ENCODE data around the gene TGFBR3L. TPM values are rescaled to one million over a fixed set of nuclear protein-coding genes. Genes with fewer than 3 reads are reported as not detected.

TGFBR3L gene
- polyA plus RNA-seq, 1 donor (not counting 4 experiments of a cell fraction or from before 2014, with no cell fraction given) = 0.28 TPM

DNA sequence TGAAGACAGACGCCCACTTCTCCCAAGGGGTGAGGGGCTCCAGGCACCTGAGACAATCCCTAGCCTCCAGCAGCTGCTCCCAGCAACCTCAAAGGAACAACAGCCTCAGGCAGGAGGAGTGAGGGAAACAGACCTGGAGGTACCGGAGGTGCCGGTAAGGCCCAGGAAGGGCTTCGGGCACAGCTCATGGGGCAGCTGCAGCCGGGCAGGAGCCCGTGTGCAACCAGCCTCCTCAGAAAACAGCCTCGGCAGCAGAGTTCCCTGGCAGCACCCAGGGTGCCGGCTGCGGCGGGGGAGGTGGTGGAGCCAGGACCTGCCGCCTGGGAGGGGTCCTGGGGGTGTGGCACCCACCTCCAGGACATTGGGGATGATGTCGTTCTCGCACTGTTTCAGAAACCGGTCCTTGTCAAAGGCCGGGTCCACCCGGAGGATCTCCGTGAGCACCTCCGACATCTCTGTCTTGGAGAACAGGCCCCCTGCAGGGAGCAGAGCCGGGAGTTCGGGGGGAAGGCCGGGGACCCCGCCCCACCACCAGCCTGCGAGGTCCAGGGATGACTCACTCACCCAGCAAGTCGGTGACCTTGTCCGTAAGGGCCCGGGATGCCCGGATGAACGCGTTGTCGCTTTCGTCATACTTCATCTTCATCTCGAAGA is 17.8 kb downstream of the TGFBR3L start:
- Histone ChIP-seq H3K79me2 (ENCODE audit: control insufficient read depth, insufficient read depth, low read length) (peaks cover 2% of the 10 kb centered on the region), H3K4me2 (ENCODE audit: control insufficient read depth, extremely low read depth, insufficient read depth, low read depth, low read length) (no peak overlapping the region), H3K9me3 (ENCODE audit: control insufficient read depth, low read depth, low read length) (no peaks in the 10 kb centered on the region), H3K9me1 (ENCODE audit: control insufficient read depth, extremely low read depth, insufficient read depth, low read length) (peaks cover 3% of the 10 kb centered on the region), H3K27ac (ENCODE audit: control insufficient read depth, insufficient read depth, low read length) (no peak overlapping the region), H3K9ac (ENCODE audit: control insufficient read depth, extremely low read depth, insufficient read depth, low read length) (no peak overlapping the region), H3K27me3 (ENCODE audit: control insufficient read depth, extremely low read depth, insufficient read depth, low read length) (no peaks in the 10 kb centered on the region), H3K4me3 (ENCODE audit: control insufficient read depth in 2 of 3, extremely low read depth in 1 of 3, insufficient read depth in 2 of 3, low read depth in 1 of 3, low read length in 3 of 3) (no peak overlapping the region), H2AFZ (ENCODE audit: control insufficient read depth, low read length) (no peak overlapping the region), H4K20me1 (ENCODE audit: control insufficient read depth, extremely low read depth, insufficient read depth, low read length) (no peaks in the 10 kb centered on the region), H3K4me1 (ENCODE audit: control insufficient read depth, extremely low read depth, insufficient read depth, low read length) (peaks cover 27% of the 10 kb centered on the region), H3K36me3 (ENCODE audit: control insufficient read depth in 2 of 2, extremely low read depth in 1 of 2, insufficient read depth in 2 of 2, low read length in 2 of 2) (peaks cover 33 to 39% of the 10 kb centered on the region in 2 experiments)
- TF ChIP-seq EZH2 (IDR thresholded peaks at IDR 0.05; ENCODE audit: low read length) = no peak
- TF ChIP-seq, protein P1, sequence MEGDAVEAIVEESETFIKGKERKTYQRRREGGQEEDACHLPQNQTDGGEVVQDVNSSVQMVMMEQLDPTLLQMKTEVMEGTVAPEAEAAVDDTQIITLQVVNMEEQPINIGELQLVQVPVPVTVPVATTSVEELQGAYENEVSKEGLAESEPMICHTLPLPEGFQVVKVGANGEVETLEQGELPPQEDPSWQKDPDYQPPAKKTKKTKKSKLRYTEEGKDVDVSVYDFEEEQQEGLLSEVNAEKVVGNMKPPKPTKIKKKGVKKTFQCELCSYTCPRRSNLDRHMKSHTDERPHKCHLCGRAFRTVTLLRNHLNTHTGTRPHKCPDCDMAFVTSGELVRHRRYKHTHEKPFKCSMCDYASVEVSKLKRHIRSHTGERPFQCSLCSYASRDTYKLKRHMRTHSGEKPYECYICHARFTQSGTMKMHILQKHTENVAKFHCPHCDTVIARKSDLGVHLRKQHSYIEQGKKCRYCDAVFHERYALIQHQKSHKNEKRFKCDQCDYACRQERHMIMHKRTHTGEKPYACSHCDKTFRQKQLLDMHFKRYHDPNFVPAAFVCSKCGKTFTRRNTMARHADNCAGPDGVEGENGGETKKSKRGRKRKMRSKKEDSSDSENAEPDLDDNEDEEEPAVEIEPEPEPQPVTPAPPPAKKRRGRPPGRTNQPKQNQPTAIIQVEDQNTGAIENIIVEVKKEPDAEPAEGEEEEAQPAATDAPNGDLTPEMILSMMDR (optimal IDR thresholded peaks at IDR 0.05 in 1 of 3, IDR thresholded peaks at IDR 0.05 in 1 of 3, conservative IDR thresholded peaks at IDR 0.05 in 1 of 3; ENCODE audit: extremely low read depth in 1 of 3, insufficient read depth in 2 of 3, low read length in 3 of 3) = no peak
- FAIRE-seq = no peak
- dilution Hi-C loops (cut with MboI; ENCODE audit: extremely low pct_ligation_motif_present, low sequenced_read_pairs) = no loop called here
- DNase-seq (ENCODE audit: low read depth, low spot score) = no peak

DNA sequence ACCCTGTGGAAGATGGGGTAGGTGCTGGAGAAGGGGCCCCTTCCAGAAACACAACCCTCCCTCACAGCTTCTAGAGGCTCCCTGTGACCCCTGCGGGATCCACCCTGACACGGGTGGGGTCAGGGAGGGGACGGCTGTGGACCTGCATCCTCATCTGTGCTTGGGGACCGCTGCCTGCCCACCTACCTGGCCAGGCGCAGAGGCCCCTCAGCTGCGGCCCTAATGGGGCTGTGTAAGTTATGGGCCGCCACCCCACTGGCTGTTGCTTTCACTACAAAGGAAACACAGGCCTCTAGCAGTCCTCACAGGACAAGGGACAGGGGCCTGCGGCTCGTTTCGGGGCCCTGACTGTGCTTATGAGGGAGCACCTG is 18.3 kb downstream of the TGFBR3L start:
- no peaks in the 10 kb centered on the region for H3K27me3 ChIP-seq (ENCODE audit: control insufficient read depth, extremely low read depth, insufficient read depth, low read length)
- FAIRE-seq (no peak), DNase-seq (ENCODE audit: low read depth, low spot score) (no peak)
- no peaks in the 10 kb centered on the region for H3K9me3 ChIP-seq (ENCODE audit: control insufficient read depth, low read depth, low read length)
- no peak for TF ChIP-seq EZH2 (IDR thresholded peaks at IDR 0.05; ENCODE audit: low read length)
- TF ChIP-seq, protein P1 (optimal IDR thresholded peaks at IDR 0.05 in 1 of 3, IDR thresholded peaks at IDR 0.05 in 1 of 3, conservative IDR thresholded peaks at IDR 0.05 in 1 of 3; ENCODE audit: extremely low read depth in 1 of 3, insufficient read depth in 2 of 3, low read length in 3 of 3) = no peak
- H3K27ac ChIP-seq (ENCODE audit: control insufficient read depth, insufficient read depth, low read length) = no peak overlapping the region
- H3K36me3 ChIP-seq (ENCODE audit: control insufficient read depth in 2 of 2, extremely low read depth in 1 of 2, insufficient read depth in 2 of 2, low read length in 2 of 2) = peaks cover 36 to 40% of the 10 kb centered on the region in 2 experiments
- H3K4me2 ChIP-seq (ENCODE audit: control insufficient read depth, extremely low read depth, insufficient read depth, low read depth, low read length) = no peak overlapping the region
- dilution Hi-C loops (cut with MboI; ENCODE audit: extremely low pct_ligation_motif_present, low sequenced_read_pairs) = no loop called here
- no peak overlapping the region for H3K9ac ChIP-seq (ENCODE audit: control insufficient read depth, extremely low read depth, insufficient read depth, low read length)
- peaks cover 2% of the 10 kb centered on the region for H3K79me2 ChIP-seq (ENCODE audit: control insufficient read depth, insufficient read depth, low read length)
- H3K4me1 ChIP-seq (ENCODE audit: control insufficient read depth, extremely low read depth, insufficient read depth, low read length) = peaks cover 25% of the 10 kb centered on the region
- no peaks in the 10 kb centered on the region for H4K20me1 ChIP-seq (ENCODE audit: control insufficient read depth, extremely low read depth, insufficient read depth, low read length)
- peaks cover 3% of the 10 kb centered on the region for H3K9me1 ChIP-seq (ENCODE audit: control insufficient read depth, extremely low read depth, insufficient read depth, low read length)
- H3K4me3 ChIP-seq (ENCODE audit: control insufficient read depth in 2 of 3, extremely low read depth in 1 of 3, insufficient read depth in 2 of 3, low read depth in 1 of 3, low read length in 3 of 3) = no peak overlapping the region
- no peak overlapping the region for H2AFZ ChIP-seq (ENCODE audit: control insufficient read depth, low read length)

Measured in keratinocyte (primary cell).